Heart right ventricle (tissue), 16 donors: ENCODE data around the gene ZNF555. TPM values are rescaled to one million over a fixed set of nuclear protein-coding genes. Genes with fewer than 3 reads are reported as not detected.

ENCODE experiments used
- ATAC-seq, 8 donors: fragments of 200-7000 bp; cut with Tn5 transposase; one replicate each; pipeline ENCODE4 v1.9.1; 2020; ENCODE audit warnings: mild to moderate bottlenecking in 8 of 8, moderate library complexity in 8 of 8, moderate number of reproducible peaks in 1 of 8
- DNase-seq, 2 donors: peaks; one replicate each; pipeline ENCODE4 v3.0.0-alpha.2; 2020
- H3K27ac ChIP-seq, 10 donors: fragments of 200-600 bp; sonication (generic) in 2 of 10; one replicate each; pipeline versions ENCODE4 v1.5.0 to v1.8.0; 2020 to 2022; ENCODE audit warnings: mild to moderate bottlenecking in 3 of 10
- H3K27me3 ChIP-seq, 7 donors: fragments of 200-600 bp; one replicate each; pipeline ENCODE4 v1.8.0; 2021 to 2022; ENCODE audit warnings: mild to moderate bottlenecking in 2 of 7
- H3K36me3 ChIP-seq, 9 donors: fragments of 200-600 bp; sonication (generic) in 1 of 9; one replicate each; pipeline versions ENCODE4 v1.5.0 to v1.8.0; 2020 to 2022; ENCODE audit warnings: mild to moderate bottlenecking in 2 of 9
- H3K4me1 ChIP-seq, 9 donors: fragments of 200-600 bp; sonication (generic) in 1 of 9; one replicate each; pipeline versions ENCODE4 v1.5.0 to v1.8.0; 2020 to 2022; ENCODE audit warnings: mild to moderate bottlenecking in 4 of 9
- H3K4me3 ChIP-seq, 10 donors: fragments of 200-600 bp; sonication (generic) in 2 of 10; one replicate each; pipeline versions ENCODE4 v1.5.0 to v1.8.0; 2020 to 2022; ENCODE audit warnings: mild to moderate bottlenecking in 7 of 10, moderate library complexity in 2 of 10
- H3K9me3 ChIP-seq, 11 donors: fragments of 200-600 bp in 10 of 11; sonication (generic) in 2 of 11; one replicate each; pipeline versions ENCODE4 v1.5.0 to v1.8.0; 2013 to 2022; ENCODE audit warnings: mild to moderate bottlenecking in 2 of 11, control low read depth in 1 of 11, moderate library complexity in 1 of 11
- CTCF ChIP-seq, 9 donors: fragments of 200-600 bp; sonication (generic) in 2 of 9; IDR thresholded peaks; one replicate each; pipeline versions ENCODE4 v1.5.0 to v1.8.0; 2021 to 2022; ENCODE audit warnings: antibody characterized with exemption in 9 of 9, mild to moderate bottlenecking in 5 of 9, moderate library complexity in 1 of 9
- WGBS, 2 donors: extraction: QIAGEN DNeasy Blood & Tissue Kit; methylation state at CpG; one replicate each; pipeline ENCODE4 v1.1.7; 2013; ENCODE audit warnings: inconsistent platforms in 1 of 2; 5-methylcytosine and 5-hydroxymethylcytosine counted together
- intact Hi-C, 10 donors: fragments of 100-400 bp; cut with DNase I; formaldehyde crosslinking; loops; one replicate each; pipeline versions ENCODE4 v1.11.1 to v1.14.2; 2022
- polyA plus RNA-seq, 2 donors: library from polyadenylated mRNA; stranded (reverse); fragments of 200-250 nt; gene quantifications; one replicate each; pipeline ENCODE4 v1.2.3, GENCODE V29; 2013
- total RNA-seq, 10 donors: library from RNA; stranded (reverse); fragmentation: NEBNext Ultra II Directional in 3 of 10; extraction: Animal tissue kit (Norgen Biotek cat#: 25700) in 3 of 10; gene quantifications; one replicate each; pipeline versions ENCODE4 v1.2.1 to v1.2.4, GENCODE V29; 2021 to 2023
- donor health status: Arrhythmogenic right ventricular cardiomyopathy.
- donor health status: ischemic (EF 13 %, LVEDD 7.1; RV severe dilation, severe dysfunction).
- donor health status: healthy with polysubstance abuse.
- donor health status: DM: no; HTN: yes; CAD: no.
- donor health status: DM: no; HTN: no; CAD: no.
- donor health status: ischemic (EF 25% LVEDD 6.9; RV normal size, moderate dysfunction).
- donor health status: ischemic (EF 25% LVEDD 5.7; RV mildly dilated, moderate dysfunction).
- donor health status: healthy.
- donor health status: DM: yes; HTN: yes; CAD: no.
- donor health status: Ischemic cardiomyopathy.
- donor health status: ischemic (EF 35%, LVEDD 5.7; RV mildly dilated, moderate dysfunction).
- donor health status: nonischemic (EF 11% LVEDD 7.7; RV severe dilation, severe dysfunction).
- donor health status: DM: yes; HTN: yes; CAD: no.
- donor health status: PGD.
- donor health status: ischemic (EF 29% LVEDD 5.4; RV normal size, mild dysfunction).
- donor health status: nonischemic (EF 23%, LVEDD 6.1; RV moderate dilation, normal function).

The ZNF555 gene
- total and polyA plus RNA-seq, 12 donors, result 2.6 to 11.3 (median 8.2) TPM

- ATAC-seq, result peak in 1 of 8 donors; percentile 41
- peaks cover 0 to 5% (median 1%) of the 10 kb centered on the region in 9 donors for H3K4me1 ChIP-seq
- TF ChIP-seq CTCF (IDR thresholded peaks at IDR 0.05), result no peak
- WGBS, 2 donors, result 91 to 94% methylated on average over 20 of the region's 20 CpGs
- no peak overlapping the region for H3K4me3 ChIP-seq
- no peak overlapping the region for H3K27ac ChIP-seq
- no peaks in the 10 kb centered on the region for H3K36me3 ChIP-seq
- H3K27me3 ChIP-seq, result no peaks in the 10 kb centered on the region
- intact Hi-C loops, result loop anchor here in 1 of 10 donors (5.0 kb wide), 1 partner anchor 36 kb away; the partner anchor contains the start of gene ZNF77
- H3K9me3 ChIP-seq, result no peaks in the 10 kb centered on the region
- no peak for DNase-seq
Measured at GRCh38 chr19:2906631-2907195, 65.4 kb downstream of the ZNF555 start.

Other genes with a start within 250 kb of the ZNF555 start
- 10 to 100 TPM; 27.9 to 56.9 (median 39.7) TPM for gene GNG7, start 138.8 kb upstream of the ZNF555 start, total RNA-seq
- gene GNG7, start 138.8 kb upstream of the ZNF555 start, polyA plus RNA-seq, result 10 to 100 TPM in 1 of 2 donors, 1 to 10 TPM in 1; 8.4 to 14.9 TPM
- 100 to 1,000 TPM; 104 to 381 (median 184) TPM for gene DIRAS1, start 120.1 kb upstream of the ZNF555 start, total RNA-seq
- gene DIRAS1, start 120.1 kb upstream of the ZNF555 start, polyA plus RNA-seq, result 100 to 1,000 TPM in 1 of 2 donors, 10 to 100 TPM in 1; 63.7 to 107 TPM
- gene SLC39A3, start 101.5 kb upstream of the ZNF555 start, total RNA-seq, result 10 to 100 TPM; 16.5 to 27.7 (median 21.6) TPM
- 10 to 100 TPM; 26.1 to 66.8 TPM for gene SLC39A3, start 101.5 kb upstream of the ZNF555 start, polyA plus RNA-seq
- 10 to 100 TPM; 52.6 to 84.9 (median 64.6) TPM for gene SGTA, start 58.2 kb upstream of the ZNF555 start, total RNA-seq
- 100 to 1,000 TPM in 1 of 2 donors, 10 to 100 TPM in 1; 90.2 to 102 TPM for gene SGTA, start 58.2 kb upstream of the ZNF555 start, polyA plus RNA-seq
- gene THOP1, start 56.0 kb upstream of the ZNF555 start, total RNA-seq, result 10 to 100 TPM; 37.5 to 72.5 (median 41.2) TPM
- gene THOP1, start 56.0 kb upstream of the ZNF555 start, polyA plus RNA-seq, result 10 to 100 TPM; 84.1 to 85.3 TPM
- gene ZNF554, start 21.6 kb upstream of the ZNF555 start, total RNA-seq, result 1 to 10 TPM; 3.1 to 5.6 (median 4.7) TPM
- 1 to 10 TPM in 1 of 2 donors, under 1 TPM in 1; 0.94 to 6.7 TPM for gene ZNF554, start 21.6 kb upstream of the ZNF555 start, polyA plus RNA-seq
- under 1 TPM in 2 of 10 donors, not detected in 8; 0.03 to 0.04 TPM for gene ZNF556, start 25.9 kb downstream of the ZNF555 start, total RNA-seq
- under 1 TPM in 1 of 2 donors, not detected in 1; 0.01 TPM for gene ZNF556, start 25.9 kb downstream of the ZNF555 start, polyA plus RNA-seq
- gene ZNF57, start 59.5 kb downstream of the ZNF555 start, total RNA-seq, result 1 to 10 TPM; 1.0 to 5.5 (median 3.0) TPM
- 1 to 10 TPM; 2.8 to 3.2 TPM for gene ZNF57, start 59.5 kb downstream of the ZNF555 start, polyA plus RNA-seq
- 1 to 10 TPM; 1.0 to 2.6 (median 2.3) TPM for gene ZNF77, start 103.5 kb downstream of the ZNF555 start, total RNA-seq
- gene ZNF77, start 103.5 kb downstream of the ZNF555 start, polyA plus RNA-seq, result 1 to 10 TPM; 2.5 to 2.9 TPM
- 1 to 10 TPM in 2 of 10 donors, under 1 TPM in 5, not detected in 3; 0.34 to 2.8 (median 0.45) TPM for gene TLE6, start 136.1 kb downstream of the ZNF555 start, total RNA-seq
- 1 to 10 TPM; 1.2 to 3.5 TPM for gene TLE6, start 136.1 kb downstream of the ZNF555 start, polyA plus RNA-seq
- 10 to 100 TPM; 28.2 to 64.5 (median 39.9) TPM for gene TLE2, start 187.8 kb downstream of the ZNF555 start, total RNA-seq
- 10 to 100 TPM; 35.9 to 54.6 TPM for gene TLE2, start 187.8 kb downstream of the ZNF555 start, polyA plus RNA-seq
- gene TLE5, start 221.0 kb downstream of the ZNF555 start, total RNA-seq, result 100 to 1,000 TPM; 653 to 857 (median 758) TPM
- gene TLE5, start 221.0 kb downstream of the ZNF555 start, polyA plus RNA-seq, result 1,000 to 10,000 TPM in 1 of 2 donors, 100 to 1,000 TPM in 1; 679 to 1,254 TPM